Heart right ventricle (tissue), 16 donors: ENCODE results near the gene POU6F2. TPM values are rescaled to one million over a fixed set of nuclear protein-coding genes. Genes with fewer than 3 reads are reported as not detected.

Experiments used
- ATAC-seq, 8 donors: fragments of 200-7000 bp; cut with Tn5 transposase; one replicate each; pipeline ENCODE4 v1.9.1; 2020; ENCODE audit warnings: mild to moderate bottlenecking in 8 of 8, moderate library complexity in 8 of 8, moderate number of reproducible peaks in 1 of 8
- DNase-seq, 2 donors: peaks; one replicate each; pipeline ENCODE4 v3.0.0-alpha.2; 2020
- H3K27ac ChIP-seq, 10 donors: fragments of 200-600 bp; sonication (generic) in 2 of 10; one replicate each; pipeline versions ENCODE4 v1.5.0 to v1.8.0; 2020 to 2022; ENCODE audit warnings: mild to moderate bottlenecking in 3 of 10
- H3K27me3 ChIP-seq, 7 donors: fragments of 200-600 bp; one replicate each; pipeline ENCODE4 v1.8.0; 2021 to 2022; ENCODE audit warnings: mild to moderate bottlenecking in 2 of 7
- H3K36me3 ChIP-seq, 9 donors: fragments of 200-600 bp; sonication (generic) in 1 of 9; one replicate each; pipeline versions ENCODE4 v1.5.0 to v1.8.0; 2020 to 2022; ENCODE audit warnings: mild to moderate bottlenecking in 2 of 9
- H3K4me1 ChIP-seq, 9 donors: fragments of 200-600 bp; sonication (generic) in 1 of 9; one replicate each; pipeline versions ENCODE4 v1.5.0 to v1.8.0; 2020 to 2022; ENCODE audit warnings: mild to moderate bottlenecking in 4 of 9
- H3K4me3 ChIP-seq, 10 donors: fragments of 200-600 bp; sonication (generic) in 2 of 10; one replicate each; pipeline versions ENCODE4 v1.5.0 to v1.8.0; 2020 to 2022; ENCODE audit warnings: mild to moderate bottlenecking in 7 of 10, moderate library complexity in 2 of 10
- H3K9me3 ChIP-seq, 11 donors: fragments of 200-600 bp in 10 of 11; sonication (generic) in 2 of 11; one replicate each; pipeline versions ENCODE4 v1.5.0 to v1.8.0; 2013 to 2022; ENCODE audit warnings: mild to moderate bottlenecking in 2 of 11, control low read depth in 1 of 11, moderate library complexity in 1 of 11
- WGBS, 2 donors: extraction: QIAGEN DNeasy Blood & Tissue Kit; methylation state at CpG; one replicate each; pipeline ENCODE4 v1.1.7; 2013; ENCODE audit warnings: inconsistent platforms in 1 of 2; 5-methylcytosine and 5-hydroxymethylcytosine counted together
- intact Hi-C, 10 donors: fragments of 100-400 bp; cut with DNase I; formaldehyde crosslinking; loops; one replicate each; pipeline versions ENCODE4 v1.11.1 to v1.14.2; 2022
- polyA plus RNA-seq, 2 donors: library from polyadenylated mRNA; stranded (reverse); fragments of 200-250 nt; gene quantifications; one replicate each; pipeline ENCODE4 v1.2.3, GENCODE V29; 2013
- total RNA-seq, 10 donors: library from RNA; stranded (reverse); fragmentation: NEBNext Ultra II Directional in 3 of 10; extraction: Animal tissue kit (Norgen Biotek cat#: 25700) in 3 of 10; gene quantifications; one replicate each; pipeline versions ENCODE4 v1.2.1 to v1.2.4, GENCODE V29; 2021 to 2023
- TF ChIP-seq, protein P1 (sequence below), 9 donors: fragments of 200-600 bp; sonication (generic) in 2 of 9; IDR thresholded peaks; one replicate each; pipeline versions ENCODE4 v1.5.0 to v1.8.0; 2021 to 2022; ENCODE audit warnings: antibody characterized with exemption in 9 of 9, mild to moderate bottlenecking in 5 of 9, moderate library complexity in 1 of 9
- donor health status: Arrhythmogenic right ventricular cardiomyopathy.
- donor health status: ischemic (EF 13 %, LVEDD 7.1; RV severe dilation, severe dysfunction).
- donor health status: healthy with polysubstance abuse.
- donor health status: DM: no; HTN: yes; CAD: no.
- donor health status: DM: no; HTN: no; CAD: no.
- donor health status: ischemic (EF 25% LVEDD 6.9; RV normal size, moderate dysfunction).
- donor health status: ischemic (EF 25% LVEDD 5.7; RV mildly dilated, moderate dysfunction).
- donor health status: healthy.
- donor health status: DM: yes; HTN: yes; CAD: no.
- donor health status: Ischemic cardiomyopathy.
- donor health status: ischemic (EF 35%, LVEDD 5.7; RV mildly dilated, moderate dysfunction).
- donor health status: nonischemic (EF 11% LVEDD 7.7; RV severe dilation, severe dysfunction).
- donor health status: DM: yes; HTN: yes; CAD: no.
- donor health status: PGD.
- donor health status: ischemic (EF 29% LVEDD 5.4; RV normal size, mild dysfunction).
- donor health status: nonischemic (EF 23%, LVEDD 6.1; RV moderate dilation, normal function).

POU6F2 gene
- total and polyA plus RNA-seq, 12 donors = under 0.01 to 0.83 (median 0.34) TPM

DNA sequence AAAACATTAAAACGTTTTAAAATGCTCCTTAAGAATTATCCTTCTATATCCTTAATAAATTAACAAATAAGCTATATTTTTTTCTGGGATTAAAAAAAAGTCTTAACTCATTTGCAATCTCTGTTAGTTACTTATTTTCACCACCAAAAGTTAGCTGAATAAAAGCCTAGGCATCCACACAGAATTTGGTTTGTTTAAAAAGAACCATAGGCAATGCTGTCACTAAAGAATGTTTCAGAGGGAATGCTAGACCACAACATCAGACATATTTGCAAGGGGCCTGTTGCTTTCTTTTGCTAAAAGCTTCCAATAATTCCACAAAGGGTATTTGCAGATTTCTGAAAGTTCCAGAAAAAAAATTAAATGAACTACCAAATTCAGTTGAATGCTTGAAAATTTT lies 244.2 kb downstream of the POU6F2 start:
- WGBS, 2 donors = 55 to 65% methylated on average over 1 of the region's 1 CpG

DNA sequence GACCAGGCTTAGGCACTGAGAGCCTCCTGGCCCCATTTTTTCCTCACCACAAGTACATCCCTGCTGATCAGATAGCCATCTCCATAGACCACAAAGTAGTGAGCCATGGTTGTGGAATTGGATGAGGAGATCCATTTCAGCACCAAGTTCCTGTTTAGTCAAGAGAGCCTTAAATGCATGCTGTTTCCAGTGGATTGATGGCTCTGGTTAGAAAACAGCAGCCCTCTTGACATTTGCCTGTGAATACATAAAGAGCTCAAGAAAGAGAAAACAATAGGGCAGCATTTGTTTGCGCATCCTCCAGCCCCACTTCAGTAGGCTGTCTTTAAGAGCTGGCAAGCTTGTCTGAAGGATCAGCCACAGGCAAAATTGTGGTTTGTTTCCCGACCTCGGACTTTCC lies 251.2 kb downstream of the POU6F2 start:
- WGBS, 2 donors = 59 to 63% methylated on average over 3 of the region's 3 CpGs
- intact Hi-C loops = no loop called here
- no peaks in the 10 kb centered on the region for H3K9me3 ChIP-seq
- ATAC-seq = no peak
- H3K4me1 ChIP-seq = peaks cover 0 to 3% (median 0%) of the 10 kb centered on the region in 9 donors
- no peak overlapping the region for H3K4me3 ChIP-seq
- H3K27ac ChIP-seq = no peak overlapping the region
- no peaks in the 10 kb centered on the region for H3K36me3 ChIP-seq
- no peaks in the 10 kb centered on the region for H3K27me3 ChIP-seq
- no peak for DNase-seq
- TF ChIP-seq, protein P1, sequence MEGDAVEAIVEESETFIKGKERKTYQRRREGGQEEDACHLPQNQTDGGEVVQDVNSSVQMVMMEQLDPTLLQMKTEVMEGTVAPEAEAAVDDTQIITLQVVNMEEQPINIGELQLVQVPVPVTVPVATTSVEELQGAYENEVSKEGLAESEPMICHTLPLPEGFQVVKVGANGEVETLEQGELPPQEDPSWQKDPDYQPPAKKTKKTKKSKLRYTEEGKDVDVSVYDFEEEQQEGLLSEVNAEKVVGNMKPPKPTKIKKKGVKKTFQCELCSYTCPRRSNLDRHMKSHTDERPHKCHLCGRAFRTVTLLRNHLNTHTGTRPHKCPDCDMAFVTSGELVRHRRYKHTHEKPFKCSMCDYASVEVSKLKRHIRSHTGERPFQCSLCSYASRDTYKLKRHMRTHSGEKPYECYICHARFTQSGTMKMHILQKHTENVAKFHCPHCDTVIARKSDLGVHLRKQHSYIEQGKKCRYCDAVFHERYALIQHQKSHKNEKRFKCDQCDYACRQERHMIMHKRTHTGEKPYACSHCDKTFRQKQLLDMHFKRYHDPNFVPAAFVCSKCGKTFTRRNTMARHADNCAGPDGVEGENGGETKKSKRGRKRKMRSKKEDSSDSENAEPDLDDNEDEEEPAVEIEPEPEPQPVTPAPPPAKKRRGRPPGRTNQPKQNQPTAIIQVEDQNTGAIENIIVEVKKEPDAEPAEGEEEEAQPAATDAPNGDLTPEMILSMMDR (IDR thresholded peaks at IDR 0.05) = no peak

More for the DNA sequence above, 244.2 kb downstream of the POU6F2 start:
- intact Hi-C loops = no loop called here
- ATAC-seq (no peak), DNase-seq (no peak)
- Histone ChIP-seq H3K4me3 (no peak overlapping the region), H3K27ac (no peak overlapping the region), H3K36me3 (no peaks in the 10 kb centered on the region), H3K4me1 (peaks cover 0 to 3% (median 0%) of the 10 kb centered on the region in 9 donors), H3K27me3 (no peaks in the 10 kb centered on the region), H3K9me3 (no peaks in the 10 kb centered on the region)
- TF ChIP-seq, protein P1 (IDR thresholded peaks at IDR 0.05) = no peak

DNA sequence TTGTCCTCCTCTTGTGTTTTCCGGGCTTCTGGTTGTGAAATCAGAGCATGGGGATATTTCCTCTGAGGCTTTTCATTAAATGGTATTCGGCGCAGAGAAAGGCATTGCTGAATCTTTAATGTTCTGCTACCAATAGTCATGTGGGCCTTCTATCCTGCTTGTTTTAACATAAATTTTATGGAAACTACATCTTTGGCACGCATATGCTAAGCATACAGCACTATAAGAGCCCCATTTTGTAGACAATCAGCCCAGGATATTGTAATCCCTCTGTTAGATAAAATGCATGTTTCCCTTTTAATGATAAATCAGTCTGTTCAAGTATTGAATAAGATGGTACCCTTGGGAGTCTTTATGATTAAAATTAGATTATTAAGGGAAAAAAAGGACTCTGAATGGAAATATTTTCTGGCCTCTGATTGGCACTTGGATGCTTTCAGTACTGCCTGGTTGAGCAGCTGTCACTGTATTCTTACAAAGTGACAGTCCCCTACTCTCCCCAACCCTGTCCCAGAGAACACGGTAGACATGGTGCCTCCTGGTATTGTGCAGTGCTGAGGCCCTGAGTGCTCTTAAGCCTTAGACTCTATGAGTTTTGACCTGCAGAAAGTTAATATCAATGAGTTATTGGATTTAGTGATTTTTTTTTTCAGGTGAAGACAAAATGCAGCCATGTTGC lies 256.3 kb downstream of the POU6F2 start:
- TF ChIP-seq, protein P1 (IDR thresholded peaks at IDR 0.05) = no peak
- H3K4me1 ChIP-seq = no peaks in the 10 kb centered on the region
- no peak for DNase-seq
- H3K27me3 ChIP-seq = no peaks in the 10 kb centered on the region
- no peak overlapping the region for H3K4me3 ChIP-seq
- intact Hi-C loops = no loop called here
- no peak overlapping the region for H3K27ac ChIP-seq
- 80 to 86% methylated on average over 5 of the region's 5 CpGs for WGBS, 2 donors
- H3K9me3 ChIP-seq = no peaks in the 10 kb centered on the region
- no peak for ATAC-seq
- no peaks in the 10 kb centered on the region for H3K36me3 ChIP-seq

DNA sequence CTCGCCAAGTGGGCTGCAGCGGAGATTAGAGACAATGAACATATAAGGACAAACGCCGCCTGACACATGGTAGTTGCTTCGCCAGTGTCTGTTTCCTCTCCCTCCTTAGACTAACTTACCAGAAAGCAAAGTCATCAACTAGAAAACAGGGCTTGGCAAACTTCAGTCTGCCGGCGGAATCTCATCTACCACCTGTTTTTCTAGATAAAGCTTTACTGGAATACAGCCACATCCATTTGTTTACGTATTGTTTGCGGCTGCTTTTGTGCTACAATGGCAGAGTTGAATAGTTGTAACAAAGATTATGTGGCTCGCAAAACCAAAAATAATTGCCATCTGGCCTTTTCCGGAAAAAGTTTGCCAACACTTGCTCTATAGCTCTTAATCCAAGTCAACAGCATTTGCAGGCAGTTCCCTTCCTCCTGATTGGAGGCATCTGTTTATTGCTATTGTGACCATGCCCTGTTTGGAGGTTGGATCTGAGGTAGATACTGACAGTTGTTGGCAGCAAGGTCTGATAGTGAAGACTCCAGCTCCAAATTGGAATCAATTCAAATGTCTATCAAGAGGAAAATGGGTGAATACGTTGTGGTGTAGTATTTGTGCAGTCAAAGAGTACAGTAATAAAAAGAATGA lies 260.6 kb downstream of the POU6F2 start:
- WGBS, 2 donors = 80 to 83% methylated on average over 12 of the region's 12 CpGs
- intact Hi-C loops = no loop called here

More for the DNA sequence above, 260.6 kb downstream of the POU6F2 start:
- no peaks in the 10 kb centered on the region for H3K4me1 ChIP-seq
- peaks cover 0 to 5% (median 0%) of the 10 kb centered on the region in 7 donors for H3K27me3 ChIP-seq
- TF ChIP-seq, protein P1 (IDR thresholded peaks at IDR 0.05) = no peak
- no peak overlapping the region for H3K27ac ChIP-seq
- no peaks in the 10 kb centered on the region for H3K36me3 ChIP-seq
- ATAC-seq (no peak), DNase-seq (no peak)
- H3K4me3 ChIP-seq = no peak overlapping the region
- peaks cover 0 to 10% (median 0%) of the 10 kb centered on the region in 11 donors for H3K9me3 ChIP-seq
